Chondrocyte (in vitro differentiated cells): ENCODE results near the gene C1QTNF12. TPM values are rescaled to one million over a fixed set of nuclear protein-coding genes. Genes with fewer than 3 reads are reported as not detected.

ENCODE experiments used
- DNase-seq: peaks from one replicate; pipeline ENCODE4 v3.0.0; 2021; ENCODE audit warnings: mixed read lengths, low spot score
- H3K27ac Mint-ChIP-seq: one replicate; pipeline ENCODE4 v1.8.0; 2021; ENCODE audit warnings: mild to moderate bottlenecking, moderate library complexity, mixed read lengths; ENCODE audit not compliant: unreplicated experiment
- H3K27me3 Mint-ChIP-seq: 2 replicates; pipeline ENCODE4 v1.8.0; 2021; ENCODE audit warnings: low read depth, mixed read lengths
- H3K36me3 Mint-ChIP-seq: 2 replicates; pipeline ENCODE4 v1.8.0; 2021; ENCODE audit warnings: low read depth, mixed read lengths
- H3K4me1 Mint-ChIP-seq: 2 replicates; pipeline ENCODE4 v1.8.0; 2021; ENCODE audit warnings: low read depth, mild to moderate bottlenecking, mixed read lengths
- H3K4me3 Mint-ChIP-seq: one replicate; pipeline ENCODE4 v1.8.0; 2021; ENCODE audit warnings: mild to moderate bottlenecking, moderate library complexity, mixed read lengths; ENCODE audit not compliant: unreplicated experiment
- H3K9me3 Mint-ChIP-seq: 2 replicates; pipeline ENCODE4 v1.8.0; 2021; ENCODE audit warnings: low read depth, mixed read lengths
- CTCF ChIP-seq: fragments of 200-600 bp; sonication (generic); IDR thresholded peaks from 2 replicates; pipeline ENCODE4 v1.5.0; 2021; ENCODE audit warnings: antibody characterized with exemption, mild to moderate bottlenecking, moderate library complexity
- total RNA-seq: library from RNA; stranded (reverse); gene quantifications from 3 replicates; pipeline ENCODE4 v1.2.1, GENCODE V29; 2021

Gene C1QTNF12
- total RNA-seq, 1 donor from 2014 or later = 1.3 TPM

- peak; percentile 87 for DNase-seq
- H3K4me1 Mint-ChIP-seq = peaks cover 12% of the 10 kb centered on the region
- no peak overlapping the region for H3K27ac Mint-ChIP-seq
- TF ChIP-seq CTCF = no peak
- no peaks in the 10 kb centered on the region for H3K36me3 Mint-ChIP-seq
- no peaks in the 10 kb centered on the region for H3K27me3 Mint-ChIP-seq
- H3K9me3 Mint-ChIP-seq = no peaks in the 10 kb centered on the region
- H3K4me3 Mint-ChIP-seq = no peak overlapping the region
Measured at GRCh38 chr1:1205769-1206375, 40.6 kb downstream of the C1QTNF12 start.

- Mint-ChIP-seq H3K36me3 (no peaks in the 10 kb centered on the region), H3K9me3 (no peaks in the 10 kb centered on the region), H3K4me1 (peaks cover 12% of the 10 kb centered on the region), H3K27ac (no peak overlapping the region), H3K27me3 (no peaks in the 10 kb centered on the region), H3K4me3 (no peak overlapping the region)
- no peak for TF ChIP-seq CTCF
- peak; percentile 89 for DNase-seq
Measured at GRCh38 chr1:1204998-1205768, 41.3 kb downstream of the C1QTNF12 start.

- H3K27ac Mint-ChIP-seq = no peak overlapping the region
- H3K4me1 Mint-ChIP-seq = peaks cover 12% of the 10 kb centered on the region
- H3K36me3 Mint-ChIP-seq = no peaks in the 10 kb centered on the region
- no peak overlapping the region for H3K4me3 Mint-ChIP-seq
- TF ChIP-seq CTCF = no peak
- DNase-seq = peak; percentile 79
- H3K27me3 Mint-ChIP-seq = no peaks in the 10 kb centered on the region
- no peaks in the 10 kb centered on the region for H3K9me3 Mint-ChIP-seq
Measured at GRCh38 chr1:1204425-1204920, 42.0 kb downstream of the C1QTNF12 start.

GRCh38 chr1:1203561-1204424 lies 42.7 kb downstream of the C1QTNF12 start:
- H3K36me3 Mint-ChIP-seq = no peaks in the 10 kb centered on the region
- H3K4me1 Mint-ChIP-seq = peaks cover 10% of the 10 kb centered on the region
- no peak for TF ChIP-seq CTCF
- no peak overlapping the region for H3K4me3 Mint-ChIP-seq
- no peaks in the 10 kb centered on the region for H3K27me3 Mint-ChIP-seq
- no peak overlapping the region for H3K27ac Mint-ChIP-seq
- DNase-seq = peak; percentile 86
- no peaks in the 10 kb centered on the region for H3K9me3 Mint-ChIP-seq
